NCI-H128 (cell line): ENCODE data around the gene ZNF385C.

Experiments used
- DNase-seq: peaks from one replicate; lab custom pipeline; 2025; ENCODE audit not compliant: unreplicated experiment; lab: John Stamatoyannopoulos, UW

ZNF385C gene

GRCh38 chr17:42051645-42052044 is 46.6 kb downstream of the ZNF385C start:
- DNase-seq, result no peak

- no peak for DNase-seq
Measured at GRCh38 chr17:42051013-42051400, 47.3 kb downstream of the ZNF385C start.

- DNase-seq, result no peak
Measured at GRCh38 chr17:42050393-42051012, 47.8 kb downstream of the ZNF385C start, which contains the start of gene C17orf113. TSS of gene C17orf113 (minus strand) at chr17:42050601. CDS start at chr17:42043376, 7,225 bp downstream.

GRCh38 chr17:42049834-42050392 is 48.4 kb downstream of the ZNF385C start:
- DNase-seq, result no peak

GRCh38 chr17:42047343-42047742 is 50.9 kb downstream of the ZNF385C start:
- no peak for DNase-seq

- DNase-seq, result no peak
Measured at GRCh38 chr17:42045719-42046118, 52.6 kb downstream of the ZNF385C start.

- DNase-seq, result no peak
Measured at GRCh38 chr17:42042598-42043319, 55.5 kb downstream of the ZNF385C start.

- DNase-seq, result no peak
Measured at GRCh38 chr17:42041619-42042018, 56.7 kb downstream of the ZNF385C start.

- DNase-seq, result no peak
Measured at GRCh38 chr17:42040818-42041217, 57.5 kb downstream of the ZNF385C start.

GRCh38 chr17:42039794-42040763 is 58.2 kb downstream of the ZNF385C start:
- DNase-seq, result no peak

GRCh38 chr17:42038221-42038973 is 59.9 kb downstream of the ZNF385C start:
- no peak for DNase-seq

GRCh38 chr17:42034059-42034458 is 64.2 kb downstream of the ZNF385C start:
- no peak for DNase-seq

- no peak for DNase-seq
Measured at GRCh38 chr17:42031584-42031983, 66.7 kb downstream of the ZNF385C start.

GRCh38 chr17:42028791-42029127 is 69.5 kb downstream of the ZNF385C start:
- no peak for DNase-seq

- DNase-seq, result no peak
Measured at GRCh38 chr17:42027961-42028790, 70.1 kb downstream of the ZNF385C start.

- DNase-seq, result no peak
Measured at GRCh38 chr17:42027590-42027889, 70.7 kb downstream of the ZNF385C start.

- DNase-seq, result no peak
Measured at GRCh38 chr17:42026857-42027589, 71.2 kb downstream of the ZNF385C start.

GRCh38 chr17:42025936-42026335 is 72.3 kb downstream of the ZNF385C start:
- DNase-seq, result no peak

GRCh38 chr17:42025191-42025579 is 73.1 kb downstream of the ZNF385C start:
- DNase-seq, result no peak
